GM19193 (cell line): ENCODE results near the gene FAM131B.

ENCODE experiments used
- POLR2A ChIP-seq: IDR thresholded peaks from 4 replicates; pipeline ENCODE4 v1.6.1; 2011; ENCODE audit not compliant: insufficient read depth, insufficient read length; ENCODE audit errors: extremely low read depth

Gene FAM131B

GRCh38 chr7:143355450-143356385 is 6.8 kb downstream of the FAM131B start:
- TF ChIP-seq POLR2A, result no peak

- TF ChIP-seq POLR2A, result no peak
These were observed 7.5 kb downstream of the FAM131B start for GRCh38 chr7:143354965-143355364.

- TF ChIP-seq POLR2A, result no peak
These were observed 8.1 kb downstream of the FAM131B start for GRCh38 chr7:143354376-143354775.

GRCh38 chr7:143352531-143353002 is 9.9 kb downstream of the FAM131B start:
- no peak for TF ChIP-seq POLR2A

- no peak for TF ChIP-seq POLR2A
These were observed 10.9 kb downstream of the FAM131B start for GRCh38 chr7:143351574-143351973.

- no peak for TF ChIP-seq POLR2A
These were observed 11.5 kb downstream of the FAM131B start for GRCh38 chr7:143351060-143351459.

GRCh38 chr7:143347950-143348349 is 14.6 kb downstream of the FAM131B start:
- TF ChIP-seq POLR2A, result no peak

GRCh38 chr7:143346018-143346417 is 16.5 kb downstream of the FAM131B start:
- TF ChIP-seq POLR2A, result no peak

GRCh38 chr7:143345428-143345900 is 17.0 kb downstream of the FAM131B start:
- TF ChIP-seq POLR2A, result no peak

GRCh38 chr7:143343596-143343995 is 18.9 kb downstream of the FAM131B start:
- TF ChIP-seq POLR2A, result no peak

GRCh38 chr7:143341842-143342241 is 20.7 kb downstream of the FAM131B start:
- no peak for TF ChIP-seq POLR2A

GRCh38 chr7:143337216-143337615 is 25.3 kb downstream of the FAM131B start:
- no peak for TF ChIP-seq POLR2A

- TF ChIP-seq POLR2A, result no peak
These were observed 28.3 kb downstream of the FAM131B start for GRCh38 chr7:143334244-143334643.

GRCh38 chr7:143331179-143331801 is 31.2 kb downstream of the FAM131B start:
- TF ChIP-seq POLR2A, result no peak

- TF ChIP-seq POLR2A, result no peak
These were observed 32.9 kb downstream of the FAM131B start for GRCh38 chr7:143329471-143330170.
